OCI-LY7 (cell line): Measurements from ENCODE around the gene SHISAL2A. TPM values are rescaled to one million over a fixed set of nuclear protein-coding genes. Genes with fewer than 3 reads are reported as not detected.

Experiments used
- BruUV-seq: library from RNA; stranded (reverse); fragments of 400-500 nt; replicated peaks from 2 replicates; lab custom pipeline; 2021; lab: Mats Ljungman, UMichigan
- CTCF ChIA-PET: fragments of 300-600 bp; sonication (Branson Sonifier 250); formaldehyde crosslinking; loops from one replicate; lab custom pipeline; 2022; ENCODE audit warnings: antibody characterized with exemption; ENCODE audit not compliant: unreplicated experiment; lab: Charles Lee
- POLR2A ChIA-PET: fragments of 300-600 bp; sonication (Branson Sonifier 250); formaldehyde crosslinking; loops from one replicate; lab custom pipeline; 2022; ENCODE audit warnings: antibody characterized with exemption; lab: Charles Lee
- DNase-seq: peaks from one replicate; pipeline ENCODE4 v3.0.0-alpha.2; 2015; ENCODE audit warnings: low spot score
- H2AFZ ChIP-seq: fragments of 200-600 bp; sonication (generic), shearing (Covaris generic); 2 replicates; pipeline ENCODE4 v1.6.1; 2014; ENCODE audit warnings: mild to moderate bottlenecking, antibody characterized with exemption, low read length, moderate library complexity
- H3K27ac ChIP-seq: fragments of 200-600 bp; sonication (generic); 2 replicates; pipeline ENCODE4 v1.5.1; 2014; ENCODE audit warnings: mixed run types, low read depth, mild to moderate bottlenecking, moderate library complexity, low read length, inconsistent platforms; ENCODE audit not compliant: poor library complexity, severe bottlenecking
- H3K36me3 ChIP-seq: fragments of 200-600 bp; sonication (generic); 2 replicates; pipeline ENCODE4 v1.6.1; 2014; ENCODE audit warnings: mild to moderate bottlenecking, antibody characterized with exemption, low read length, moderate library complexity, mixed read lengths; ENCODE audit not compliant: insufficient read depth
- H3K4me1 ChIP-seq: fragments of 200-600 bp; sonication (generic); 2 replicates; pipeline ENCODE4 v1.5.1; 2014; ENCODE audit warnings: mild to moderate bottlenecking, low read length; ENCODE audit not compliant: insufficient read depth, poor library complexity, severe bottlenecking
- H3K4me2 ChIP-seq: fragments of 200-600 bp; sonication (generic); 2 replicates; pipeline ENCODE4 v1.6.1; 2014; ENCODE audit warnings: mild to moderate bottlenecking, low read length
- H3K4me3 ChIP-seq: fragments of 200-600 bp; sonication (generic); 2 replicates; pipeline ENCODE4 v1.5.1; 2014; ENCODE audit warnings: mild to moderate bottlenecking, low read depth, low read length; ENCODE audit not compliant: poor library complexity, severe bottlenecking
- H3K79me2 ChIP-seq: fragments of 200-600 bp; sonication (generic); 2 replicates; pipeline ENCODE4 v1.6.1; 2016; ENCODE audit warnings: low read depth, mild to moderate bottlenecking, low read length, moderate library complexity, mixed read lengths; ENCODE audit not compliant: insufficient read depth
- H3K9me2 ChIP-seq: fragments of 200-600 bp; sonication (generic); 2 replicates; pipeline ENCODE4 v1.6.1; 2016; ENCODE audit warnings: mild to moderate bottlenecking, low read length, mixed read lengths; ENCODE audit not compliant: insufficient read depth
- H3K9me3 ChIP-seq: fragments of 200-600 bp; sonication (generic); 2 replicates; pipeline ENCODE4 v1.6.1; 2014; ENCODE audit warnings: mild to moderate bottlenecking, mixed run types, low read length, mixed read lengths
- H4K20me1 ChIP-seq: fragments of 200-600 bp; sonication (generic); 2 replicates; pipeline ENCODE4 v1.6.1; 2014; ENCODE audit warnings: mild to moderate bottlenecking, antibody characterized with exemption, low read length, moderate library complexity, mixed read lengths; ENCODE audit not compliant: insufficient read depth
- EZH2phosphoT487 ChIP-seq: fragments of 200-600 bp; sonication (generic); IDR thresholded peaks from 2 replicates; pipeline ENCODE4 v1.6.1; 2018; ENCODE audit warnings: low read depth, borderline replicate concordance, mild to moderate bottlenecking, mixed run types, antibody characterized with exemption, low read length, moderate library complexity, mixed read lengths
- intact Hi-C: fragments of 100-400 bp; cut with micrococcal nuclease; formaldehyde crosslinking; loops from one replicate; pipeline ENCODE4 v1.10.0; 2022; ENCODE audit not compliant: unreplicated experiment
- total RNA-seq, 2 experiments: library from RNA; depleted of rRNA in 1 of 2; stranded (reverse); fragments of >200 nt in 1 of 2; shearing (Covaris generic) in 1 of 2; gene quantifications; 2 replicates each; pipeline ENCODE4 v1.2.3, GENCODE V29; 2014 to 2022
- TF ChIP-seq, protein P1 (sequence below): fragments of 200-600 bp; sonication (generic); conservative IDR thresholded peaks from 2 replicates; pipeline ENCODE4 v1.5.1; 2014; ENCODE audit warnings: mild to moderate bottlenecking, antibody characterized with exemption, low read length, moderate library complexity, mixed read lengths

SHISAL2A gene
- total RNA-seq, 2 experiments from 2014 or later, result 0.27 to 0.69 TPM

DNA sequence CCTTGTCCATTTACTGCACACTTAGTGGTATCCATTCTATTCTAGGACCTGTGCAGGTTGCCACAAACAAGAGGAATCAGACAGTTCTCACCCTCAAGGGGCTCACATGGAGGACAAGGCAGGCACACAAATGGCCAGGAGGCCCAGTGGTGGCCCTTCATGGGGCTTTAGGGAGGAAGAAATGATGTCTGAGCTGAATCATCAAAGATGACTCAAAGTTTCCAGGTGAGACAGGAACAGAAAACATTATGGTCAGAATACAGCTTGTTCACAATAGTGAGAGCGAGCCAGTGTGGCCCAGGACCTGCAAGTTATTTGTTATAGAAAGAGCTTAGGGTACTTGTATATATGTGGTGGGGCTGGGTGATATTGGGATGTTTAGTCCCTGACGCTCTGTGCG, 26.4 kb downstream of the SHISAL2A start:
- Histone ChIP-seq H3K36me3 (no peaks in the 10 kb centered on the region), H3K4me3 (no peak overlapping the region), H2AFZ (no peak overlapping the region), H3K4me2 (no peak overlapping the region), H3K9me2 (no peaks in the 10 kb centered on the region), H3K4me1 (no peaks in the 10 kb centered on the region), H4K20me1 (no peaks in the 10 kb centered on the region), H3K9me3 (no peaks in the 10 kb centered on the region), H3K27ac (no peak overlapping the region), H3K79me2 (no peaks in the 10 kb centered on the region)
- intact Hi-C loops, result no loop called here
- no peak for TF ChIP-seq EZH2phosphoT487
- TF ChIP-seq, protein P1, sequence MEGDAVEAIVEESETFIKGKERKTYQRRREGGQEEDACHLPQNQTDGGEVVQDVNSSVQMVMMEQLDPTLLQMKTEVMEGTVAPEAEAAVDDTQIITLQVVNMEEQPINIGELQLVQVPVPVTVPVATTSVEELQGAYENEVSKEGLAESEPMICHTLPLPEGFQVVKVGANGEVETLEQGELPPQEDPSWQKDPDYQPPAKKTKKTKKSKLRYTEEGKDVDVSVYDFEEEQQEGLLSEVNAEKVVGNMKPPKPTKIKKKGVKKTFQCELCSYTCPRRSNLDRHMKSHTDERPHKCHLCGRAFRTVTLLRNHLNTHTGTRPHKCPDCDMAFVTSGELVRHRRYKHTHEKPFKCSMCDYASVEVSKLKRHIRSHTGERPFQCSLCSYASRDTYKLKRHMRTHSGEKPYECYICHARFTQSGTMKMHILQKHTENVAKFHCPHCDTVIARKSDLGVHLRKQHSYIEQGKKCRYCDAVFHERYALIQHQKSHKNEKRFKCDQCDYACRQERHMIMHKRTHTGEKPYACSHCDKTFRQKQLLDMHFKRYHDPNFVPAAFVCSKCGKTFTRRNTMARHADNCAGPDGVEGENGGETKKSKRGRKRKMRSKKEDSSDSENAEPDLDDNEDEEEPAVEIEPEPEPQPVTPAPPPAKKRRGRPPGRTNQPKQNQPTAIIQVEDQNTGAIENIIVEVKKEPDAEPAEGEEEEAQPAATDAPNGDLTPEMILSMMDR, result no peak
- DNase-seq, result no peak
- ChIA-PET CTCF (no interaction called here), POLR2A (interaction anchor here (0.6 to 1.1 kb wide), 4 partner anchors 9 to 611 kb away, joined by 3 to 6 read pairs (median 4); no protein-coding TSS in a partner anchor)
- BruUV-seq, result no TSS peak

DNA sequence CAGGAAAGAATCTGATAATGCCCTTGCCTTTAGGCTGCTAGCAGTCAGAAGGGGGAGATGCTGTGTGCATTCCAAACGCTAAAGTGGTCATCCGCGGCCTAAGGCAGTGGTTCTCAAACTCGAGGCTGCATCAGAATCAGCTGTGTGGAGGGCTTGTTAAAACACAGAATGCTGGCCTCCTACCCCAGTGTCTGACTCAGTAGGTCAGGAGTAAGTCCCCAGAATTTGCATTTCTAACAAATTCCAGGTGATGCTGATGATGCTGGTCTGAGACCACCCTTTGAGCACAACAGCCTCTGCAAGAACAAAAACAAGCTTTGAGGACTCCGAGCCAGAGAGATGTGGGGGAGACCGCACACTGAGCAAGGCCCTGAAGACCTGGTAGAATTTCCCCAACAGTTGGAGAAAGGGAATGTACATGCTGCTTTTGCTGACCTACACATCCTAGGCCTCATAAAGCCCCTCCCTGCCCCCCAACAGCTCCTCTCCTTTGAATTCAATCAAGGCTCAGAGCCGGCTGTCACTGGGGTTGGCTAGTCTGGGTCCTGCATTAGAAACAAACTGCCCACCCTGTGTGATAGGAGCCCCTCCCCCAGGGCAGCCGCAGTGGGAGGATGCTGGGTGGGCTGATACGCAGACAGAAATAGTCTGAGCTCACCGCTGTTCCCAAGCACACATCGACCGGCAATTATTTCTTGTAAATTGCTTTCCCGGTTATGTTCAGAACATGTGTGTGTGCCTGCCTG, 27.1 kb downstream of the SHISAL2A start:
- H3K9me2 ChIP-seq, result no peaks in the 10 kb centered on the region
- H3K4me2 ChIP-seq, result no peak overlapping the region
- intact Hi-C loops, result no loop called here
- no peak overlapping the region for H3K4me3 ChIP-seq
- DNase-seq, result no peak
- CTCF ChIA-PET, result no interaction called here
- H3K79me2 ChIP-seq, result no peaks in the 10 kb centered on the region
- BruUV-seq, result no TSS peak
- TF ChIP-seq EZH2phosphoT487, result no peak
- TF ChIP-seq, protein P1, result no peak
- no peak overlapping the region for H3K27ac ChIP-seq
- H3K9me3 ChIP-seq, result no peaks in the 10 kb centered on the region
- H4K20me1 ChIP-seq, result no peaks in the 10 kb centered on the region
- no peaks in the 10 kb centered on the region for H3K36me3 ChIP-seq
- H3K4me1 ChIP-seq, result no peaks in the 10 kb centered on the region
- POLR2A ChIA-PET, result interaction anchor here (0.7 to 1.3 kb wide), 4 partner anchors 9 to 43 kb away, joined by 3 to 6 read pairs (median 3); no protein-coding TSS in a partner anchor
- no peak overlapping the region for H2AFZ ChIP-seq

DNA sequence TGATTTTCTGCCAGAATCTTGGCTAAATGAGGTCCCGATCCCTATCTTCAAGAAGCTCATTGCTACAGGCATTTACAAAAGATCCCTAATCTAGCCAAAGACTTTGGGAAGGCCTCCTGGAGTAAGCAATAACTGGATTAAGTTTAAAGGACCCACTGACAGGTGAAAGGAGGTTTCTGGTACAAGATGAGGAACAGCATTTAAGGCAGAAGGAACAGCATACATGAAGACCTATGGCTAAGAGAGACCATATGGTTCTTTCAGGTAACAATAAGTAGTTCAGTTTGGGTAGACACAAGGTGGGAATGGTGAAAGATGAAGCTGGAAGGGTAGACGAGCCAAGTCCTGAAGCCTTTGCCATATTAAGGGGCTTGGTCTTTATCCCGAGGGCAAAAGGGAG, 27.8 kb downstream of the SHISAL2A start:
- no peak for DNase-seq
- Histone ChIP-seq H3K4me3 (no peak overlapping the region), H3K36me3 (no peaks in the 10 kb centered on the region), H3K4me2 (no peak overlapping the region), H2AFZ (no peak overlapping the region), H3K9me3 (no peaks in the 10 kb centered on the region), H3K4me1 (no peaks in the 10 kb centered on the region), H3K9me2 (no peaks in the 10 kb centered on the region), H4K20me1 (no peaks in the 10 kb centered on the region), H3K27ac (no peak overlapping the region), H3K79me2 (no peaks in the 10 kb centered on the region)
- POLR2A ChIA-PET, result interaction anchor here (0.6 to 1.3 kb wide), 3 partner anchors 9 to 220 kb away, joined by 3 to 8 read pairs (median 3); no protein-coding TSS in a partner anchor
- CTCF ChIA-PET, result interaction anchor here (0.5 kb wide), 1 partner anchor 108 kb away, joined by 5 read pairs; the partner anchor contains the start of gene TUT4
- BruUV-seq, result no TSS peak
- TF ChIP-seq, protein P1, result no peak
- TF ChIP-seq EZH2phosphoT487, result no peak
- intact Hi-C loops, result no loop called here
